NCI-H1436 (cell line): ENCODE results near the gene KAZN.
"Not testable (repeated sequence)": the region's sequence is repeated elsewhere in the genome, so short reads cannot be mapped to it uniquely, and the experiment has no call there.

Experiments used
- DNase-seq: peaks from one replicate; lab custom pipeline; 2025; lab: John Stamatoyannopoulos, UW

Gene KAZN

DNA sequence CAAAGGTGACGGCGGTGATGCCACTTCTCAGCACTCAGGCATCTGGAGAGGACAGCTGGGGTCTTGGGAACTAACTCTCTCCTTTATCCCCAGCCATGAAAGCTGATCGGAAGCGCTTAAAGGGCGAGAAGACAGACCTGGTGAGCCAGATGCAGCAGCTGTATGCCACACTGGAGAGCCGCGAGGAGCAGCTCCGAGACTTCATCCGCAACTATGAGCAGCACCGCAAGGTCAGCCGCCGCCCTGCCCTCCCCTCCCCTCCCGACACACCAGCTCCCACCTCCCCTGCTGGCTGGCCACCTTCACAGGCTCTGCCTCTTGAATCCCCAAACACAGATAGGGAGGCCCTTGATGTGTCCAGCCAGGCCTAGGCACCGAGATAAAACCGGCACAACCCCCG, 436.2 kb downstream of the KAZN start:
- no peak for DNase-seq

DNA sequence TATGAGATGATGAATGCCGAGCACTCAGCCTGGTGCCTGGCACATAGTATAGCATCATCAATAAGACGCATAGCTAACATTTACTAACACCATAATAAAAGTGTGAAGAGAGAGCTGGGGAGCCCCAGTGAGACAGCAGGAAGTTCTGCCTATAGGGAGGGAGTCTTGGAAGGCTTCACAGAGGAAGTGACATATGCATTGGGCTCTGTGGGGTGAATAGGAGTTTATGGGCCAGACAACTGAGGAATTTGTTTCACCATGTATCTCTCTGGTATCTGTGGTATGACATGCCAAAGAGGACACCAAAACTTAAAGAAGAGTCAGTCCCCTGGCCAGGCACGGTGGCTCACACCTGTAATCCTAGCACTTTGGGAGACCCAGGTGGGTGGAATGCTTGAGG, 436.8 kb downstream of the KAZN start:
- DNase-seq: no peak

GRCh38 chr1:15036101-15036500, 437.6 kb downstream of the KAZN start:
- DNase-seq: no peak

DNA sequence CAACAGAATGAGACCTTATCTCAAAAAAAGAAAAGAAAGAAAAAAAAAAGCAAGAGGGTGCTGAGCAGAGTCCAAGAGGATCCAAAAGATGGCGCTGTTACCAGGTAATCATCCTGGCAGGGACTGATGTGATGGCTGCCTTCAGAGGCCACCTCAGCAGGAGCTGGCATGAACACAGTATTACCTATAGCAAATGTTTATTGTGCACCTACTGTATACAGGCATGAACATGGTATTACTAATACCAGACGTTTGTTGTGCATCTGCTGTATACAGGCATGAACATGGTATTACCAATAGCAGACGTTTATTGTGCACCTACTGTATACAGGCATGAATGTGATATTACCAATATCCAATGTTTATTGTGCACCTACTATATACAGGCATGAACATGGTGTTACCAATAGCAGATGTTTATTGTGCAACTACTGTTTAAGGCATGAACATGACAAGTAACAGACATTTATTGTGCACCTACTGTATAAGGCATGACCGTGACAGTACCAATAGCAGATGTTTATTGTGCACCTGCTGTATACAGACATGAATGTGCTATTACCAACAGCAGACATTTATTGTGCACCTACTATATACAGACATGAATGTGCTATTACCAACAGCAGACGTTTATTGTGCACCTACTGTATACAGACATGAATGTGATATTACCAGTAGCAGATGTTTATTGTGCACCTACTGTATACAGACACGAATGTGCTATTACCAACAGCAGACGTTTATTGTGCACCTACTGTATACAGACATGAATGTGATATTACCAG, 439.9 kb downstream of the KAZN start:
- DNase-seq: no peak

- no peak for DNase-seq
These were observed 440.6 kb downstream of the KAZN start for GRCh38 chr1:15039017-15039648.

GRCh38 chr1:15039901-15040300, 441.4 kb downstream of the KAZN start:
- no peak for DNase-seq

GRCh38 chr1:15040685-15041084, 442.2 kb downstream of the KAZN start:
- DNase-seq: not testable (repeated sequence)

DNA sequence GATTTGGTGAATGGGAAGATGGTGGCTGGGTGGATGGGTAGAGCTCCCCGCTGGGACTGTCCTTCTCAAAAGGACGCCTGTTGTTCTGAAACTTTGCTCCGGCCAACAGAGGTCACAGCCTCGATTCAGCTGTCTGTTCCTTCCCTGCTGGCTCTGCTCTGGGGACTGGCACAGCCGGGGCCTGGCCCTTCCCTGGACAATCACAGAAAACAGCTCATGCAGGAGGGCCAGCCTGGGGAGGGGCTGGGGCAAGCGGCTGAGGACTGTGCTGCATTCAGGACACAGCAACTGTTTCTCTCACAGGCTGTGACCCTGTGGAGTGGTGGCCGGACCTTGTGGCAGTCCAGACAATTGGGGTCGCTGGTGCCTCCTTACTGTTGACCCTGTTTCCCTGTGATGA, 444.4 kb downstream of the KAZN start:
- no peak for DNase-seq

DNA sequence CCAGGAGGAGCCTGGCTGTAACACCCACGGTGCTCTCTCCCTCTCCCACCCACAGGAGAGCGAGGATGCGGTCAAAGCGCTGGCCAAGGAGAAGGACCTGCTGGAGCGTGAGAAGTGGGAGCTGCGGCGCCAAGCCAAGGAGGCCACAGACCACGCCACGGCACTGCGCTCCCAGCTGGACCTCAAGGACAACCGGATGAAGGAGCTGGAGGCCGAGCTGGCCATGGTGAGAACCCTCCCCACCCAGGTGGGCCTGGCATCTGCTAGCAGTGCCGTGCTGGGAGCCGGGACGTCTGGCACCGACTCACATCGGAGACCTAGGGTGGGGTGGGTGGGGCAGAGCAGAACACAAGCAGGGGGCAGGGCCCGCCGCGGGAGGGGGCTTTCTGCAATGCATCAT, 445.4 kb downstream of the KAZN start:
- no peak for DNase-seq

GRCh38 chr1:15045123-15045522, 446.6 kb downstream of the KAZN start:
- no peak for DNase-seq

GRCh38 chr1:15046487-15047165, 448.1 kb downstream of the KAZN start:
- DNase-seq: peak; percentile 59

- DNase-seq: no peak
These were observed 448.8 kb downstream of the KAZN start for GRCh38 chr1:15047237-15047636.

GRCh38 chr1:15048437-15048980, 450.0 kb downstream of the KAZN start:
- no peak for DNase-seq

DNA sequence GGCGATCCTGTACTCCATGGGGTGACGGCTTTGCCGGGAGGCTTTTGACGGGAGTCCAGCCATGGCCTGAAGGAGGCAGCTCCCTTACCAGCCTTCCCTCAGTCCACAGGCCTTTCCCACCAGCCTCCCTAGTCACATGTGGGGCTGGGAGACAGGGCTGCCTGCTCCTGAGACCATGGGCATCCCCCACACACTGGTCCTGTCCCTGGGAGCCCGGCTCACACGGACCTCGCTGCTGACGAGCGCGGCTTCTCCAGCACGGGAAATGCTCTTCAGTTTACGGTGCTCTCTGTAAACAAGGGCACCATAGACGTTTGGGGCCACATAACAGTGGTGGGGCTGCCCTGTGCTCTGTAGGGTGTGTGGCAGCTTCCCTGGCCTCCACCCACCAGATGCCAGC, 450.6 kb downstream of the KAZN start:
- DNase-seq: no peak

DNA sequence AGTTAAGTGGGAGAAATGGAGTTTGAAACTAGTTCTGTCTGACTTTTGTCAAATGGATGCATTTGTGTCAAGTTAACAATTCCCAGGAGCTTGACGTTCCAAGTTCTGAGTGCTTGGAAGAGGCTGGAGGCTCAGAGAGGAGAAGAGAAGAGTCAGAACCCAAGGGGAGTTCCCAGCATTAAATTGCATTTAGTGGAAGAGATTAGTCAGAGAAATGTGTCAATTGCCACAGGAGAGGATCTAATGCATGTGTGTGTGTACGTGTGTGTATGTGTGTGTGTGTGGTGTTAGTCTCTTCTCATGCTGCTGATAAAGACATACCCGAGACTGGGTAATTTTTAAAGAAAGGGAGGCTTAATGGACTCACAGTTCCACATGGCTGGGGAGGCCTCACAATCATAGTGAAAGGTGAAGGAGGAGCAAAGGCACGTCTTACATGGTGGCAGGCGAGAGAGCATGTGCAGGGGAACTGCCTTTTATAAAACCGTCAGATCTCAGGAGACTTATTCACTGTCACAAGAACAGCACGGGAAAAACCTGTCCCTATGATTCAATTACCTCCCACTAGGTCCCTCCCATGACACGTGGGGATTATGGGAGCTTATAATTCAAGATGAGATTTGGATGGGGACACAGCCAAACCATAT, 453.5 kb downstream of the KAZN start:
- DNase-seq: no peak

GRCh38 chr1:15053153-15053552, 454.7 kb downstream of the KAZN start:
- DNase-seq: no peak

DNA sequence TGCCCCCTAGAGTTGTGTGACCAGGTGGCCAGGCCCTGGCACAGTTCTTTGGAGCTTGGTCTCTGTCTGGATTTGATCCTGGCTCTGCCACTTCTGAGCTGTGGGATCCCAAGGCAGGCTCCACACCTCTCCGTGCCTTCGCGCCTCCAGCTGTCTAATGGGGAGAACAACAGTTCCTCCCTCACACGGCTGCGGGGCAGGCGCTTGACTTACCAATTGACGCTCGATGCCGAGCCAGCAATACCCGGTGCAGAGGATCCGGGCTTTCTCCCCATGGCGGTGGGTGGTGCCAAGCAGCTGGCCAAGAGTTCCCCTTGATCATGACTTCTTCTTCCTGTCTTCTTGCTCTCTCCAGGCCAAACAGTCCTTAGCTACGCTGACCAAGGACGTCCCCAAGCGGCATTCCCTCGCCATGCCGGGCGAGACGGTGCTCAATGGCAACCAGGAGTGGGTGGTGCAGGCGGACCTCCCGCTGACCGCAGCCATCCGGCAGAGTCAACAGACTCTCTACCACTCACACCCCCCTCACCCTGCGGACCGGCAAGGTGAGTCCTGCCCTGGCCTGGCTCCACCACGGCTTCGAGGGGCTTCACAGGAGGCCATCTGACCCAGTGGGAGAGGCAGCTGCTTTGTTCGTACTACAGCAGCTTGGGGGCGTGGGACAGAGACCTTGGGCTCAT, 457.4 kb downstream of the KAZN start:
- DNase-seq: no peak

- DNase-seq: no peak
These were observed 458.2 kb downstream of the KAZN start for GRCh38 chr1:15056515-15057285.

DNA sequence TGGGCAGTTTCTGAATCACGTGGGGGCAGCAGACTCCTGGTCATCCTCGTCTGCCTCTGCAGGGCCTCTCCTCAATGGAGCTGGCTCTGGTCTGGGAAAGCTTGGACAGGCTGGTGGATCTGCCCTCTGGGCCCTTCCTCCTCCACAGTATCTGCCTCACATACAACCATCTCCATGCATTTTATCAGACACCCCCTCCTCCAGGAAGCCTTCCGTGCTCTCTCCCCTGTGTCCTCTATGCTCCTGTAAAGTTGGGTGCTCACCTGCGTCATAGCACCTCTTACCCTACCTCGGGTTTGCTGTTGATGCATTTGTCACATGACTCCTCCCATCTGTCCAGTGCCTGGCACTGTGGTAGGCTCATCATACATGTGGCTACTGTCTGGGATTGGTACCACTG, 459.3 kb downstream of the KAZN start:
- DNase-seq: no peak

- no peak for DNase-seq
These were observed 459.8 kb downstream of the KAZN start for GRCh38 chr1:15058261-15058660.

GRCh38 chr1:15060104-15060503, 461.6 kb downstream of the KAZN start:
- DNase-seq: no peak
